ENCODE measurements around the gene DKK2.
A peak's percentile ranks its signal among the peaks of the same experiment; 100 is the strongest.

DKK2 gene

DNA sequence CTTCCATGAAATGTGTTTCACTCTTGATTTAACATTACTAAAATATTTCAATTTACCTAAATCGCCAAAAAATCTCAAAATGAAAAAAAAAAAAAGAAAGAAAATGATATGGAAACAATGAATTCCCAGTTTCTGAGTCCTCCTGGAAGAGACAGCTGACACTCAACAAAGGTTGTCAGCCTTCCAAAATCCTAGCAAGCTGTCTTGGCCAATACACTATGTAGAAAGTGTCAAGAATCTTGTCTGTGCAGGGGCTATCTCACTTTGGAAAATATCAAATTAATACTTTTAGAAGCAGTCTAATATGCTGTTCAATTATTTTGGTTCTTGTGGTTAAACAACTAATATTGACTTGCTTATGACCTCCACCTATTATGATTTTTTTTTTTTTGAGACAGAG lies 8.7 kb downstream of the DKK2 start:
- FAIRE-seq (no peak), DNase-seq (ENCODE audit: insufficient read length, low spot score) (no peak)
- TF ChIP-seq POLR2A (IDR thresholded peaks at IDR 0.05; ENCODE audit: low read depth, low read length) (no peak), POLR2AphosphoS5 (IDR thresholded peaks at IDR 0.05; ENCODE audit: low read depth, low read length) (no peak), PAX5 (IDR thresholded peaks at IDR 0.05; ENCODE audit: insufficient read depth, low read length, severe bottlenecking) (no peak), POU2F2 (IDR thresholded peaks at IDR 0.05; ENCODE audit: low read depth, low read length) (no peak), TAF1 (IDR thresholded peaks at IDR 0.05; ENCODE audit: low read depth, low read length) (no peak), SPI1 (IDR thresholded peaks at IDR 0.05; ENCODE audit: low read depth, low read length) (no peak)

DNA sequence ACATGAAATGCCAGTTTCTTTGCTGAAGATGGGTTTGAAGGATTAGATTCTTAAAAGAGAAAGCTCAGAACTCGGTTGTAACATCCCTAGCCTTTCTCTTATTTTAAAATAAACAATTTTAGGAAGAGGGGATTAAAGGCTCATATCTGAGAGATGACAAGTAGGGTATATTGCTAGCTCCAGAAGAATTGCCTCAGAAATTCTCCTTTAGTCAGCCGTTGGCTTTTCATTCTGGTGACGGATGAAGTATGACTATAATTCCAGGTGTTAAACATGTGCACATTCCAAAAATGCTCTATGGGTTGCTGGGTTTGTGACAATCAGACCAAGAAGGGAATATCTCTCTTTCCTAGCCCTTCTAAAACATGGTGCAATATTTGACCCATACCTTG lies 17.8 kb downstream of the DKK2 start:
- FAIRE-seq (no peak), DNase-seq (ENCODE audit: insufficient read length, low spot score) (no peak)
- TF ChIP-seq POLR2AphosphoS5 (IDR thresholded peaks at IDR 0.05; ENCODE audit: low read depth, low read length) (no peak), TAF1 (IDR thresholded peaks at IDR 0.05; ENCODE audit: low read depth, low read length) (no peak), POLR2A (IDR thresholded peaks at IDR 0.05; ENCODE audit: low read depth, low read length) (no peak), POU2F2 (IDR thresholded peaks at IDR 0.05; ENCODE audit: low read depth, low read length) (no peak), SPI1 (IDR thresholded peaks at IDR 0.05; ENCODE audit: low read depth, low read length) (no peak)

- FAIRE-seq (no peak), DNase-seq (ENCODE audit: insufficient read length, low spot score) (no peak)
- TF ChIP-seq POU2F2 (IDR thresholded peaks at IDR 0.05; ENCODE audit: low read depth, low read length) (no peak), TAF1 (IDR thresholded peaks at IDR 0.05; ENCODE audit: low read depth, low read length) (no peak), PAX5 (IDR thresholded peaks at IDR 0.05; ENCODE audit: insufficient read depth, low read length, severe bottlenecking) (no peak), SPI1 (IDR thresholded peaks at IDR 0.05; ENCODE audit: low read depth, low read length) (no peak)
Measured at GRCh38 chr4:107017443-107018343, 18.4 kb downstream of the DKK2 start.

GRCh38 chr4:107011312-107011711 lies 24.8 kb downstream of the DKK2 start:
- TF ChIP-seq POLR2AphosphoS5 (IDR thresholded peaks at IDR 0.05; ENCODE audit: low read depth, low read length) (no peak), PAX5 (IDR thresholded peaks at IDR 0.05; ENCODE audit: insufficient read depth, low read length, severe bottlenecking) (no peak), POU2F2 (IDR thresholded peaks at IDR 0.05; ENCODE audit: low read depth, low read length) (no peak), SPI1 (IDR thresholded peaks at IDR 0.05; ENCODE audit: low read depth, low read length) (no peak), POLR2A (IDR thresholded peaks at IDR 0.05; ENCODE audit: low read depth, low read length) (no peak), TAF1 (IDR thresholded peaks at IDR 0.05; ENCODE audit: low read depth, low read length) (no peak)
- FAIRE-seq (no peak), DNase-seq (ENCODE audit: insufficient read length, low spot score) (no peak)

- TF ChIP-seq POLR2AphosphoS5 (IDR thresholded peaks at IDR 0.05; ENCODE audit: low read depth, low read length): no peak
- TF ChIP-seq SPI1 (IDR thresholded peaks at IDR 0.05; ENCODE audit: low read depth, low read length): no peak
- no peak for TF ChIP-seq POU2F2 (IDR thresholded peaks at IDR 0.05; ENCODE audit: low read depth, low read length)
- TF ChIP-seq PAX5 (IDR thresholded peaks at IDR 0.05; ENCODE audit: insufficient read depth, low read length, severe bottlenecking): no peak
- TF ChIP-seq POLR2A (IDR thresholded peaks at IDR 0.05; ENCODE audit: low read depth, low read length): no peak
- no peak for TF ChIP-seq TAF1 (IDR thresholded peaks at IDR 0.05; ENCODE audit: low read depth, low read length)
- FAIRE-seq: no peak
- no peak for DNase-seq (ENCODE audit: insufficient read length, low spot score)
Measured at GRCh38 chr4:107009196-107009968, 26.7 kb downstream of the DKK2 start.

- DNase-seq (ENCODE audit: insufficient read length, low spot score): no peak
- no peak for FAIRE-seq
- no peak for TF ChIP-seq POU2F2 (IDR thresholded peaks at IDR 0.05; ENCODE audit: low read depth, low read length)
- TF ChIP-seq TAF1 (IDR thresholded peaks at IDR 0.05; ENCODE audit: low read depth, low read length): no peak
- no peak for TF ChIP-seq PAX5 (IDR thresholded peaks at IDR 0.05; ENCODE audit: insufficient read depth, low read length, severe bottlenecking)
- no peak for TF ChIP-seq POLR2AphosphoS5 (IDR thresholded peaks at IDR 0.05; ENCODE audit: low read depth, low read length)
- no peak for TF ChIP-seq POLR2A (IDR thresholded peaks at IDR 0.05; ENCODE audit: low read depth, low read length)
- TF ChIP-seq SPI1 (IDR thresholded peaks at IDR 0.05; ENCODE audit: low read depth, low read length): no peak
Measured at GRCh38 chr4:107008115-107008514, 28.0 kb downstream of the DKK2 start.

DNA sequence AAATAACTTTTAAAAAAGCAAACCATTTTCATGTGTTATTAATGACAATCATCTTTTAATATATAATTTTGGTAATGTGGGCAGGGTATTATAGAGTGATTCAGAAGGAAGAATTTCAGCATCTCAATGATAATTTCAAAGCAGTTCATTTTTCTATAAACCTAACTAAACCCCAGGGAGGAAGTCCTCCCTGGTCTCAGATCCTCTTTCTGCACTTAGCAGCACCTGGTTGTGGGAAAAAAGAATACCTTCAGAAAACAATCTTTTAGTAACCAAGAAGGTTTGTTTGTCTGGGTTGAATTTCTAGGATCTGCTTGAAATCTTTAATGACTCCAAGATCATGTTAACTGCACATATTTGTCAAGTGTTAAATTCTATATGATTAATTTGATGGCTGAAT lies 29.9 kb downstream of the DKK2 start:
- TF ChIP-seq SPI1 (IDR thresholded peaks at IDR 0.05; ENCODE audit: low read depth, low read length) (peak; percentile 85), TAF1 (IDR thresholded peaks at IDR 0.05; ENCODE audit: low read depth, low read length) (no peak), POLR2AphosphoS5 (IDR thresholded peaks at IDR 0.05; ENCODE audit: low read depth, low read length) (no peak)
- DNase-seq (ENCODE audit: insufficient read length, low spot score): no peak
- FAIRE-seq: no peak

DNA sequence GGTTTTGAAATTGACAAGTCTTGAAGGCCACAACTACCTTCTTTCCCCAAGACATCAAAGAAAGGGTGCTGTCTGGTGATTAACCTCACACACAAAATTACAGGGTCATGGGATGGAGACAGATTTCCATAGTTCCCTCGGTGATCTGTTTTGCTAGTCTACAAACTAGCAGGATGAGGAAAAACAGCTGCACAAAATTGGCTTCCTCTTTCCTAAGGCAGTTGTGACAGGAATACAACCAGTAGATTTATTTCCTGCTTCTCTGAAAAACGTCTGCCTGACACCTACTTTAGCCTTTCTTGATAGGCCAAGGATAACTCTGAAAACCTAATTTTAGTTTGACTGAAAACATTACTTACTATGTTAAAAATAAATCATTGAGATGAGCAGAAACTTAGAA lies 39.6 kb downstream of the DKK2 start:
- FAIRE-seq (no peak), DNase-seq (ENCODE audit: insufficient read length, low spot score) (no peak)
- TF ChIP-seq PAX5 (IDR thresholded peaks at IDR 0.05; ENCODE audit: insufficient read depth, low read length, severe bottlenecking): no peak
- TF ChIP-seq TAF1 (IDR thresholded peaks at IDR 0.05; ENCODE audit: low read depth, low read length): no peak
- no peak for TF ChIP-seq POU2F2 (IDR thresholded peaks at IDR 0.05; ENCODE audit: low read depth, low read length)
- TF ChIP-seq POLR2A (IDR thresholded peaks at IDR 0.05; ENCODE audit: low read depth, low read length): no peak
- no peak for TF ChIP-seq POLR2AphosphoS5 (IDR thresholded peaks at IDR 0.05; ENCODE audit: low read depth, low read length)
- TF ChIP-seq SPI1 (IDR thresholded peaks at IDR 0.05; ENCODE audit: low read depth, low read length): no peak

GRCh38 chr4:106993827-106994226 lies 42.3 kb downstream of the DKK2 start:
- no peak for FAIRE-seq
- no peak for TF ChIP-seq POLR2AphosphoS5 (IDR thresholded peaks at IDR 0.05; ENCODE audit: low read depth, low read length)
- no peak for TF ChIP-seq POLR2A (IDR thresholded peaks at IDR 0.05; ENCODE audit: low read depth, low read length)
- TF ChIP-seq SPI1 (IDR thresholded peaks at IDR 0.05; ENCODE audit: low read depth, low read length): no peak
- TF ChIP-seq PAX5 (IDR thresholded peaks at IDR 0.05; ENCODE audit: insufficient read depth, low read length, severe bottlenecking): no peak
- no peak for TF ChIP-seq POU2F2 (IDR thresholded peaks at IDR 0.05; ENCODE audit: low read depth, low read length)
- TF ChIP-seq TAF1 (IDR thresholded peaks at IDR 0.05; ENCODE audit: low read depth, low read length): no peak
- DNase-seq (ENCODE audit: insufficient read length, low spot score): no peak
